22Rv1 (cell line): Measurements from ENCODE around the gene CHMP4A.

Source experiments
- ZFX ChIP-seq: fragments of 450-650 bp; IDR thresholded peaks from 2 replicates; pipeline ENCODE4 v1.6.1; 2017; ENCODE audit warnings: antibody characterized with exemption, borderline replicate concordance
- TF ChIP-seq, protein P1 (sequence below): fragments of 450-650 bp; IDR thresholded peaks from 2 replicates; pipeline ENCODE4 v1.5.1; 2017; ENCODE audit warnings: mild to moderate bottlenecking

DNA sequence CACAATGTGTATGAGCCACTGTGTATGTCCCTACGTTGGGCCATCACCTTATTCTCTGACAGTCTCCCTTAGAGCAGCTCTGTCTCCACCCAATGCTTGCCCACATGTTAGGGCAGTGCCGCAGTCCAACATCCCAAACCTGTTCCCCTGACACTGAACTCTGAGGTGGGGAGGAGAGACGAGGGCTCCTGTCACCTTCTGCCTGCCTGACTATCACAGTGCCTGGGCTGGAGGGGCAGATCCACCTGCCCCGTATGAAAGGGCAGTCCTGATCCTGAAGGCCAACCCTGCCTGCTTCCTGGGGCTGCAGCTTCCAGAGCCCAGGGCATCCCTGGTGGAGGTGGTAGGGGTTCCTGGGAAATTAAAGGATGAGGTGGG lies 47.5 kb upstream of the CHMP4A start:
- TF ChIP-seq, protein P1, sequence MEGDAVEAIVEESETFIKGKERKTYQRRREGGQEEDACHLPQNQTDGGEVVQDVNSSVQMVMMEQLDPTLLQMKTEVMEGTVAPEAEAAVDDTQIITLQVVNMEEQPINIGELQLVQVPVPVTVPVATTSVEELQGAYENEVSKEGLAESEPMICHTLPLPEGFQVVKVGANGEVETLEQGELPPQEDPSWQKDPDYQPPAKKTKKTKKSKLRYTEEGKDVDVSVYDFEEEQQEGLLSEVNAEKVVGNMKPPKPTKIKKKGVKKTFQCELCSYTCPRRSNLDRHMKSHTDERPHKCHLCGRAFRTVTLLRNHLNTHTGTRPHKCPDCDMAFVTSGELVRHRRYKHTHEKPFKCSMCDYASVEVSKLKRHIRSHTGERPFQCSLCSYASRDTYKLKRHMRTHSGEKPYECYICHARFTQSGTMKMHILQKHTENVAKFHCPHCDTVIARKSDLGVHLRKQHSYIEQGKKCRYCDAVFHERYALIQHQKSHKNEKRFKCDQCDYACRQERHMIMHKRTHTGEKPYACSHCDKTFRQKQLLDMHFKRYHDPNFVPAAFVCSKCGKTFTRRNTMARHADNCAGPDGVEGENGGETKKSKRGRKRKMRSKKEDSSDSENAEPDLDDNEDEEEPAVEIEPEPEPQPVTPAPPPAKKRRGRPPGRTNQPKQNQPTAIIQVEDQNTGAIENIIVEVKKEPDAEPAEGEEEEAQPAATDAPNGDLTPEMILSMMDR: no peak
- TF ChIP-seq ZFX: no peak
